Common myeloid progenitor, CD34-positive (primary cell): ENCODE results near the gene HMCN2.
"Not testable (repeated sequence)": the region's sequence is repeated elsewhere in the genome, so short reads cannot be mapped to it uniquely, and the experiment has no call there.

Experiments used
- CTCF ChIA-PET: fragments of 350-600 bp; sonication (Branson Sonifier 250); formaldehyde crosslinking; loops from one replicate; lab custom pipeline; 2021; ENCODE audit warnings: antibody characterized with exemption; lab: Charles Lee
- POLR2A ChIA-PET: fragments of 350-600 bp; sonication (Branson Sonifier 250); formaldehyde crosslinking; loops from one replicate; lab custom pipeline; 2021; ENCODE audit warnings: antibody characterized with exemption; lab: Charles Lee
- DNase-seq, 3 donors: peaks; one replicate each; pipeline versions ENCODE4 v3.0.0 to v3.0.0-alpha.2; 2013
- H3K27ac ChIP-seq, 2 experiments: 1 replicate in 1 of 2; 2 replicates in 1 of 2; pipeline ENCODE4 v1.7.0; 2013; ENCODE audit warnings: inconsistent platforms in 2 of 2, low read length in 2 of 2, mild to moderate bottlenecking in 2 of 2, low read depth in 1 of 2, moderate library complexity in 1 of 2; ENCODE audit not compliant: severe bottlenecking in 2 of 2, insufficient read depth in 1 of 2, poor library complexity in 1 of 2
- H3K27me3 ChIP-seq, 5 experiments: replicated peaks in 2 of 5; 1 replicate in 3 of 5; 2 replicates in 2 of 5; pipeline versions ENCODE4 v1.6.1 to v1.7.0; 2013; ENCODE audit warnings: low read length in 4 of 5, mild to moderate bottlenecking in 2 of 5, moderate library complexity in 2 of 5, inconsistent platforms in 1 of 5; ENCODE audit not compliant: insufficient read depth in 5 of 5, control insufficient read depth in 4 of 5
- H3K36me3 ChIP-seq, 4 experiments: 1 replicate in 2 of 4; 2 replicates in 2 of 4; pipeline versions ENCODE4 v1.6.1 to v1.7.0; 2013; ENCODE audit warnings: low read length in 3 of 4, control low read depth in 1 of 4, mild to moderate bottlenecking in 1 of 4; ENCODE audit not compliant: control insufficient read depth in 4 of 4, insufficient read depth in 4 of 4
- H3K4me1 ChIP-seq, 4 experiments: 1 replicate in 3 of 4; 2 replicates in 1 of 4; pipeline versions ENCODE4 v1.6.1 to v1.7.1; 2013; ENCODE audit warnings: low read length in 3 of 4, mild to moderate bottlenecking in 3 of 4, control low read depth in 1 of 4, inconsistent platforms in 1 of 4, moderate library complexity in 1 of 4; ENCODE audit not compliant: control insufficient read depth in 4 of 4, insufficient read depth in 4 of 4; ENCODE audit errors: control extremely low read depth in 1 of 4
- H3K4me3 ChIP-seq, 7 experiments: 1 replicate in 4 of 7; 2 replicates in 3 of 7; pipeline versions ENCODE4 v1.5.1 to v1.7.0; 2013; ENCODE audit warnings: mild to moderate bottlenecking in 7 of 7, low read length in 6 of 7, moderate library complexity in 6 of 7, inconsistent platforms in 2 of 7, low read depth in 2 of 7, control low read depth in 1 of 7; ENCODE audit not compliant: insufficient read depth in 4 of 7, control insufficient read depth in 1 of 7; ENCODE audit errors: extremely low read depth in 1 of 7
- H3K9me3 ChIP-seq, 5 experiments: 1 replicate in 4 of 5; 2 replicates in 1 of 5; pipeline versions ENCODE4 v1.6.1 to v1.7.1; 2013; ENCODE audit warnings: low read length in 4 of 5, mild to moderate bottlenecking in 2 of 5, inconsistent platforms in 1 of 5, low read depth in 1 of 5, moderate library complexity in 1 of 5; ENCODE audit not compliant: control insufficient read depth in 4 of 5, insufficient read depth in 2 of 5; ENCODE audit errors: control extremely low read depth in 1 of 5
- WGBS: methylation state at CpG from one replicate; pipeline ENCODE4 v1.1.5; 2013; ENCODE audit not compliant: insufficient coverage; 5-methylcytosine and 5-hydroxymethylcytosine counted together

Gene HMCN2

GRCh38 chr9:130276121-130276520 is 10.6 kb downstream of the HMCN2 start:
- CTCF ChIA-PET = no interaction called here
- Histone ChIP-seq H3K4me1 (no peaks in the 10 kb centered on the region), H3K9me3 (no peaks in the 10 kb centered on the region), H3K36me3 (no peaks in the 10 kb centered on the region), H3K27ac (no peak overlapping the region), H3K4me3 (no peak overlapping the region), H3K27me3 (peaks cover 0 to 12% (median 4%) of the 10 kb centered on the region in 5 experiments)
- WGBS = 100% methylated on average over 3 of the region's 3 CpGs
- DNase-seq = no peak
- POLR2A ChIA-PET = no interaction called here

GRCh38 chr9:130276955-130277354 is 11.4 kb downstream of the HMCN2 start:
- 96% methylated on average over 11 of the region's 11 CpGs for WGBS
- DNase-seq = no peak

GRCh38 chr9:130277525-130277924 is 12.0 kb downstream of the HMCN2 start:
- H3K27ac ChIP-seq, CTCF ChIA-PET, DNase-seq, H3K36me3 ChIP-seq, H3K27me3 ChIP-seq, H3K4me1 ChIP-seq, H3K4me3 ChIP-seq, H3K9me3 ChIP-seq, POLR2A ChIA-PET: not testable (repeated sequence)
- no CpG with 5 or more reads among the region's 1 CpG for WGBS

More at GRCh38 chr9:130276955-130277354, 11.4 kb downstream of the HMCN2 start:
- ChIA-PET CTCF (no interaction called here), POLR2A (no interaction called here)
- H3K27ac ChIP-seq = no peak overlapping the region
- H3K27me3 ChIP-seq = peaks cover 0 to 6% (median 0%) of the 10 kb centered on the region in 5 experiments
- no peaks in the 10 kb centered on the region for H3K9me3 ChIP-seq
- H3K4me1 ChIP-seq = no peaks in the 10 kb centered on the region
- H3K4me3 ChIP-seq = no peak overlapping the region
- H3K36me3 ChIP-seq = no peaks in the 10 kb centered on the region

GRCh38 chr9:130283539-130284248 is 18.1 kb downstream of the HMCN2 start:
- Histone ChIP-seq H3K36me3 (no peaks in the 10 kb centered on the region), H3K4me3 (no peak overlapping the region), H3K9me3 (no peaks in the 10 kb centered on the region), H3K27me3 (peaks cover 0 to 46% (median 3%) of the 10 kb centered on the region in 5 experiments), H3K4me1 (no peaks in the 10 kb centered on the region), H3K27ac (no peak overlapping the region)
- ChIA-PET POLR2A (interaction anchor here (0.7 kb wide), 1 partner anchor 94 kb away, joined by 3 read pairs; no protein-coding TSS in a partner anchor), CTCF (no interaction called here)
- DNase-seq = no peak
- WGBS = 96% methylated on average over 3 of the region's 4 CpGs

- no peaks in the 10 kb centered on the region for H3K36me3 ChIP-seq
- H3K27me3 ChIP-seq = peaks cover 0 to 51% (median 3%) of the 10 kb centered on the region in 5 experiments
- CTCF ChIA-PET = no interaction called here
- DNase-seq = no peak
- no peaks in the 10 kb centered on the region for H3K4me1 ChIP-seq
- H3K27ac ChIP-seq = no peak overlapping the region
- WGBS = 85% methylated on average over 10 of the region's 10 CpGs
- H3K4me3 ChIP-seq = no peak overlapping the region
- POLR2A ChIA-PET = no interaction called here
- H3K9me3 ChIP-seq = no peaks in the 10 kb centered on the region
These were observed 18.7 kb downstream of the HMCN2 start for GRCh38 chr9:130284249-130284625.

- Histone ChIP-seq H3K27me3 (peaks cover 0 to 56% (median 3%) of the 10 kb centered on the region in 5 experiments), H3K9me3 (no peaks in the 10 kb centered on the region), H3K4me3 (no peak overlapping the region), H3K4me1 (no peaks in the 10 kb centered on the region), H3K27ac (no peak overlapping the region), H3K36me3 (no peaks in the 10 kb centered on the region)
- ChIA-PET CTCF (no interaction called here), POLR2A (no interaction called here)
- WGBS = 97% methylated on average over 6 of the region's 7 CpGs
- no peak for DNase-seq
These were observed 19.1 kb downstream of the HMCN2 start for GRCh38 chr9:130284690-130285089.

- no peak overlapping the region for H3K27ac ChIP-seq
- no peak for DNase-seq
- H3K27me3 ChIP-seq = peaks cover 0 to 61% (median 4%) of the 10 kb centered on the region in 5 experiments
- no peak overlapping the region for H3K4me3 ChIP-seq
- 67% methylated on average over 3 of the region's 9 CpGs for WGBS
- no peaks in the 10 kb centered on the region for H3K36me3 ChIP-seq
- no peaks in the 10 kb centered on the region for H3K4me1 ChIP-seq
- ChIA-PET CTCF (no interaction called here), POLR2A (no interaction called here)
- no peaks in the 10 kb centered on the region for H3K9me3 ChIP-seq
These were observed 19.7 kb downstream of the HMCN2 start for GRCh38 chr9:130285271-130285670.
